ENCODE measurements around the gene AIFM3.

Gene AIFM3

GRCh38 chr22:21022955-21023614 lies 56.0 kb downstream of the AIFM3 start:
- no peak overlapping the region for H2AFZ ChIP-seq (ENCODE audit: low read depth, low read length)
- TF ChIP-seq EZH2phosphoT487 (IDR thresholded peaks at IDR 0.05; ENCODE audit: low read depth) = no peak
- no peak for TF ChIP-seq CTCF (IDR thresholded peaks at IDR 0.05; ENCODE audit: low read depth, low read length)
- no peaks in the 10 kb centered on the region for H3K4me1 ChIP-seq (ENCODE audit: low read length)
- H3K27me3 ChIP-seq (ENCODE audit: low read depth, low read length) = no peaks in the 10 kb centered on the region
- no peak overlapping the region for H3K4me2 ChIP-seq (ENCODE audit: low read length)
- H3K36me3 ChIP-seq (replicated peaks; ENCODE audit: low read depth, low read length) = no peaks in the 10 kb centered on the region
- no peaks in the 10 kb centered on the region for H4K20me1 ChIP-seq (ENCODE audit: insufficient read depth, low read length)
- no peak overlapping the region for H3K9ac ChIP-seq (ENCODE audit: low read length)
- H3K27ac ChIP-seq (ENCODE audit: low read length) = no peak overlapping the region
- H3K4me3 ChIP-seq (ENCODE audit: low read length) = no peak overlapping the region
- H3K9me3 ChIP-seq (ENCODE audit: insufficient read depth, low read length) = no peaks in the 10 kb centered on the region
- no peaks in the 10 kb centered on the region for H3K79me2 ChIP-seq (ENCODE audit: low read length)

GRCh38 chr22:21025266-21025665 lies 58.2 kb downstream of the AIFM3 start:
- H2AFZ ChIP-seq (ENCODE audit: low read depth, low read length) = no peak overlapping the region
- H3K27me3 ChIP-seq (ENCODE audit: low read depth, low read length) = no peaks in the 10 kb centered on the region
- no peaks in the 10 kb centered on the region for H3K36me3 ChIP-seq (replicated peaks; ENCODE audit: low read depth, low read length)
- TF ChIP-seq CTCF (IDR thresholded peaks at IDR 0.05; ENCODE audit: low read depth, low read length) (no peak), EZH2phosphoT487 (IDR thresholded peaks at IDR 0.05; ENCODE audit: low read depth) (no peak)
- H4K20me1 ChIP-seq (ENCODE audit: insufficient read depth, low read length) = no peaks in the 10 kb centered on the region
- H3K4me2 ChIP-seq (ENCODE audit: low read length) = no peak overlapping the region
- H3K79me2 ChIP-seq (ENCODE audit: low read length) = no peaks in the 10 kb centered on the region
- H3K9ac ChIP-seq (ENCODE audit: low read length) = no peak overlapping the region
- no peaks in the 10 kb centered on the region for H3K9me3 ChIP-seq (ENCODE audit: insufficient read depth, low read length)
- no peaks in the 10 kb centered on the region for H3K4me1 ChIP-seq (ENCODE audit: low read length)
- H3K4me3 ChIP-seq (ENCODE audit: low read length) = no peak overlapping the region
- H3K27ac ChIP-seq (ENCODE audit: low read length) = no peak overlapping the region

GRCh38 chr22:21025763-21026755 lies 59.0 kb downstream of the AIFM3 start:
- Histone ChIP-seq H2AFZ (ENCODE audit: low read depth, low read length) (no peak overlapping the region), H4K20me1 (ENCODE audit: insufficient read depth, low read length) (no peaks in the 10 kb centered on the region)

More at GRCh38 chr22:21025763-21026755, 59.0 kb downstream of the AIFM3 start:
- Histone ChIP-seq H3K4me2 (ENCODE audit: low read length) (no peak overlapping the region), H3K79me2 (ENCODE audit: low read length) (no peaks in the 10 kb centered on the region), H3K4me3 (ENCODE audit: low read length) (no peak overlapping the region), H3K27ac (ENCODE audit: low read length) (no peak overlapping the region), H3K9me3 (ENCODE audit: insufficient read depth, low read length) (no peaks in the 10 kb centered on the region), H3K27me3 (ENCODE audit: low read depth, low read length) (no peaks in the 10 kb centered on the region), H3K4me1 (ENCODE audit: low read length) (no peaks in the 10 kb centered on the region), H3K36me3 (replicated peaks; ENCODE audit: low read depth, low read length) (no peaks in the 10 kb centered on the region), H3K9ac (ENCODE audit: low read length) (no peak overlapping the region)
- TF ChIP-seq EZH2phosphoT487 (IDR thresholded peaks at IDR 0.05; ENCODE audit: low read depth) = no peak
- TF ChIP-seq CTCF (IDR thresholded peaks at IDR 0.05; ENCODE audit: low read depth, low read length) = no peak

Data from OCI-LY3 (cell line).